GM12878 (cell line): ENCODE results near the gene ULK1. TPM values are rescaled to one million over a fixed set of nuclear protein-coding genes. Genes with fewer than 3 reads are reported as not detected.

Experiments used
- ATAC-seq: fragments of 200-7000 bp; cut with Tn5 transposase; 3 replicates; pipeline ENCODE4 v1.9.1; 2020; ENCODE audit warnings: mild to moderate bottlenecking, moderate library complexity
- BruUV-seq: library from RNA; stranded (reverse); fragments of 400-500 nt; replicated peaks from 2 replicates; lab custom pipeline; 2021; lab: Mats Ljungman, UMichigan
- CTCF ChIA-PET: fragments of 300-600 bp; sonication (Branson Sonifier 250); formaldehyde crosslinking; extraction: SDS; loops from one replicate; lab custom pipeline; 2021; ENCODE audit warnings: inconsistent platforms; lab: Yijun Ruan, JAX
- POLR2A ChIA-PET: fragments of 350-600 bp; formaldehyde crosslinking; extraction: SDS; loops from one replicate; lab custom pipeline; 2021; ENCODE audit warnings: inconsistent platforms; lab: Charles Lee
- RAD21 ChIA-PET: fragments of 300-600 bp; sonication (Branson Sonifier 250); formaldehyde crosslinking; loops from one replicate; lab custom pipeline; 2023; ENCODE audit warnings: antibody characterized with exemption; ENCODE audit not compliant: unreplicated experiment; lab: Charles Lee
- SMC1A ChIA-PET: fragments of 300-600 bp; sonication (Branson Sonifier 250); formaldehyde crosslinking; loops from one replicate; lab custom pipeline; 2023; ENCODE audit not compliant: unreplicated experiment, uncharacterized antibody; lab: Charles Lee
- DNase-seq: peaks from one replicate; pipeline ENCODE4 v3.0.0-alpha.2; 2011; ENCODE audit warnings: low read depth, low spot score
- FAIRE-seq: peaks from 3 replicates; lab custom pipeline; 2011; peaks lifted over from hg19 to GRCh38; lab: Jason Lieb, UNC
- H2AFZ ChIP-seq: 2 replicates; pipeline ENCODE4 v1.6.0; 2011; ENCODE audit warnings: low read depth, low read length, control low read depth; ENCODE audit not compliant: control insufficient read depth
- H3K27ac ChIP-seq: 2 replicates; pipeline ENCODE4 v1.5.1; 2011; ENCODE audit warnings: control low read depth; ENCODE audit not compliant: control insufficient read depth, insufficient read depth
- H3K27me3 ChIP-seq, 2 experiments: replicated peaks in 1 of 2; 2 replicates each; pipeline versions ENCODE4 v1.6.0 to v1.6.1; 2011; ENCODE audit warnings: low read length in 1 of 2; ENCODE audit not compliant: control insufficient read depth in 2 of 2, insufficient read depth in 2 of 2
- H3K36me3 ChIP-seq, 2 experiments: 2 replicates each; pipeline ENCODE4 v1.5.1; 2011; ENCODE audit warnings: low read length in 1 of 2; ENCODE audit not compliant: control insufficient read depth in 2 of 2, insufficient read depth in 2 of 2
- H3K4me1 ChIP-seq: 2 replicates; pipeline ENCODE4 v1.6.1; 2011; ENCODE audit warnings: mild to moderate bottlenecking, low read length, moderate library complexity, mixed read lengths; ENCODE audit not compliant: control insufficient read depth, insufficient read depth
- H3K4me2 ChIP-seq: 2 replicates; pipeline ENCODE4 v1.6.0; 2011; ENCODE audit warnings: control low read depth; ENCODE audit not compliant: control insufficient read depth, insufficient read depth
- H3K4me3 ChIP-seq: fragments of 200-600 bp; sonication (generic); 2 replicates; pipeline ENCODE4 v1.5.1; 2016
- H3K79me2 ChIP-seq: 2 replicates; pipeline ENCODE4 v1.6.0; 2011; ENCODE audit warnings: low read length; ENCODE audit not compliant: control insufficient read depth, insufficient read depth
- H3K9ac ChIP-seq: 2 replicates; pipeline ENCODE4 v1.8.0; 2011; ENCODE audit warnings: low read length, control low read depth, mixed read lengths; ENCODE audit not compliant: control insufficient read depth, insufficient read depth
- H3K9me3 ChIP-seq: replicated peaks from 3 replicates; pipeline ENCODE4 v1.5.1; 2011; ENCODE audit warnings: mild to moderate bottlenecking, low read length; ENCODE audit not compliant: control insufficient read depth, insufficient read depth
- H4K20me1 ChIP-seq: 2 replicates; pipeline ENCODE4 v1.6.0; 2011; ENCODE audit not compliant: control insufficient read depth, insufficient read depth
- BHLHE40 ChIP-seq, 2 experiments: fragments of 450-650 bp in 1 of 2; IDR thresholded peaks; 2 replicates each; pipeline ENCODE4 v1.6.1; 2011 to 2017; ENCODE audit warnings: low read depth in 2 of 2, borderline replicate concordance in 1 of 2, improper control_type of control experiment in 1 of 2, low read length in 1 of 2, mild to moderate bottlenecking in 1 of 2
- CHD1 ChIP-seq: IDR thresholded peaks from 2 replicates; pipeline ENCODE4 v1.6.1; 2012; ENCODE audit warnings: low read depth, low read length, improper control_type of control experiment
- FOXK2 ChIP-seq: fragments of 450-650 bp; IDR thresholded peaks from 2 replicates; pipeline ENCODE4 v1.6.1; 2017; ENCODE audit warnings: mild to moderate bottlenecking, moderate library complexity
- LARP7 ChIP-seq: fragments of 450-650 bp; IDR thresholded peaks from 2 replicates; pipeline ENCODE4 v1.6.1; 2017; ENCODE audit warnings: mild to moderate bottlenecking
- MYC ChIP-seq: IDR thresholded peaks from 2 replicates; pipeline ENCODE4 v1.6.1; 2011; ENCODE audit warnings: mild to moderate bottlenecking, low read length, moderate library complexity, inconsistent platforms; ENCODE audit not compliant: insufficient read depth, insufficient replicate concordance, insufficient read length, severe bottlenecking
- POLR2AphosphoS5 ChIP-seq: IDR thresholded peaks from 2 replicates; pipeline ENCODE4 v1.6.1; 2011; ENCODE audit warnings: mild to moderate bottlenecking, low read length, inconsistent platforms
- RBBP5 ChIP-seq: fragments of 200-600 bp; sonication (generic); conservative IDR thresholded peaks from 2 replicates; pipeline ENCODE4 v1.6.1; 2016
- SMC3 ChIP-seq: IDR thresholded peaks from 2 replicates; pipeline ENCODE4 v1.6.1; 2011; ENCODE audit warnings: low read length, improper control_type of control experiment, borderline replicate concordance
- SUPT20H ChIP-seq: IDR thresholded peaks from 2 replicates; pipeline ENCODE4 v1.6.1; 2011; ENCODE audit warnings: low read depth, mild to moderate bottlenecking, low read length, moderate library complexity, borderline replicate concordance; ENCODE audit not compliant: control insufficient read depth
- TAF1 ChIP-seq: IDR thresholded peaks from 2 replicates; pipeline ENCODE4 v1.6.1; 2011; ENCODE audit warnings: mild to moderate bottlenecking, low read depth, low read length, borderline replicate concordance
- WGBS: methylation state at CpG from one replicate; pipeline ENCODE4 v1.1.6; 2016; ENCODE audit warnings: low lambda C conversion rate; ENCODE audit not compliant: insufficient replicate concordance, insufficient coverage; ENCODE audit errors: missing lambda C conversion rate; 5-methylcytosine and 5-hydroxymethylcytosine counted together
- in situ Hi-C: fragments of 300-500 bp; cut with MboI; formaldehyde crosslinking; loops from 9 replicates; pipeline ENCODE4 v1.14.3; 2018; ENCODE audit warnings: mixed read lengths
- intact Hi-C: fragments of 100-400 bp; cut with micrococcal nuclease; formaldehyde crosslinking; loops from one replicate; pipeline ENCODE4 v1.14.2; 2022; ENCODE audit not compliant: unreplicated experiment
- polyA plus RNA-seq, 11 experiments: library from polyadenylated mRNA; depleted of rRNA in 4 of 11; unstranded in 6 of 11; stranded (reverse) in 5 of 11; fragments of >200 nt; fragmentation: Nextera tagmentation in 4 of 11; fragmentation: Illumina TruSeq in 1 of 11; extraction: Ambion mirVana in 4 of 11; extraction: Trizol in 1 of 11; gene quantifications; 1 replicate in 1 of 11; 2 replicates in 10 of 11; pipeline versions ENCODE4 v1.2.1 to v1.2.3, GENCODE V29; 2011 to 2016; ENCODE audit warnings: inconsistent platforms in 2 of 11, missing spikeins in 2 of 11, low read depth in 1 of 11
- total RNA-seq, 4 experiments: library from RNA; depleted of rRNA in 3 of 4; stranded (reverse); fragments of >200 nt in 3 of 4; fragmentation: Illumina TruSeq in 1 of 4; extraction: Trizol in 1 of 4; gene quantifications; 2 replicates each; pipeline versions ENCODE4 v1.2.1 to v1.2.3, GENCODE V29; 2013 to 2021

Gene ULK1
- total and polyA plus RNA-seq, 10 of the 15 experiments (the other 5 are each of a cell fraction or from before 2014, with no cell fraction given), result 0.13 to 14.1 (median 1.5) TPM

GRCh38 chr12:131892711-131893604, 1.5 kb upstream of the ULK1 start:
- RAD21 ChIA-PET, result no interaction called here
- FAIRE-seq, result no peak

More at GRCh38 chr12:131892711-131893604, 1.5 kb upstream of the ULK1 start:
- Histone ChIP-seq H3K4me1 (peaks cover 12% of the 10 kb centered on the region), H3K79me2 (no peaks in the 10 kb centered on the region), H4K20me1 (no peaks in the 10 kb centered on the region), H3K27me3 (no peaks in the 10 kb centered on the region; a peak in 1 of 4 replicates), H3K27ac (no peak overlapping the region), H3K9ac (no peak overlapping the region), H3K36me3 (no peaks in the 10 kb centered on the region), H3K4me3 (no peak overlapping the region), H3K4me2 (no peak overlapping the region), H2AFZ (no peak overlapping the region), H3K9me3 (no peaks in the 10 kb centered on the region)
- BruUV-seq, result no TSS peak
- in situ Hi-C loops (no loop called here), intact Hi-C loops (no loop called here)
- 73% methylated on average over 26 of the region's 26 CpGs for WGBS
- ChIA-PET CTCF (interaction anchor here (0.6 to 0.7 kb wide), 2 partner anchors 17 to 86 kb away, joined by 3 read pairs; no protein-coding TSS in a partner anchor), POLR2A (interaction anchor here (0.6 to 0.7 kb wide), 2 partner anchors 46 to 243 kb away, joined by 3 to 4 read pairs; no protein-coding TSS in a partner anchor), SMC1A (no interaction called here)
- TF ChIP-seq SUPT20H, result no peak
- TF ChIP-seq FOXK2, result no peak
- TF ChIP-seq CHD1, result no peak
- no peak for TF ChIP-seq SMC3
- no peak for TF ChIP-seq MYC
- TF ChIP-seq TAF1, result no peak
- TF ChIP-seq LARP7, result no peak
- TF ChIP-seq POLR2AphosphoS5, result no peak
- no peak for TF ChIP-seq RBBP5
- TF ChIP-seq BHLHE40 (IDR thresholded peaks at IDR 0.05; ENCODE audit: borderline replicate concordance in 1 of 2, low read depth in 2 of 2, low read length in 1 of 2), result no peak
- ATAC-seq, result no peak
- DNase-seq, result no peak
